ENCODE data around the gene DNHD1.

The DNHD1 gene

DNA sequence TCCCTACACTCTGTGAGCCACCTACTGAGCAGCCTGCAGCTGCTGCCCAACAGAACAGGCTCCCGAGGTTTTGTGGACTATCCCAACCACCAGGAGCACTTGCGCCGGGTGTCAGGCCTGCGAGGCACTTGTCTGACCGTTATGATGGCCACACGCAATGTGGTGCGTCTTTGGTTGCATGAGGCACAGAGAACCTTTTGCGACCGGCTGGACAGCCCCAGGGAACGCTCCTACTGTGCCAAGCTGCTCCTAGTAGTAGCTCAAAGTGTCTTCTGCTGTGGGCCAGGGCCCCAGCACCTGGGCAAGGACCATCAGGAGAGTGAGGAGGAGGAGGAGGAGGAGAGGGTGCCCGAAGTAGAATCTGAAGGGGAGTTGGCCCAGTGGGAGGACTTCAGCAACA, 60.0 kb downstream of the DNHD1 start:
- no peak overlapping the region for H3K4me3 ChIP-seq (ENCODE audit: low read length)
- DNase-seq (ENCODE audit: low read depth, low spot score): no peak

DNA sequence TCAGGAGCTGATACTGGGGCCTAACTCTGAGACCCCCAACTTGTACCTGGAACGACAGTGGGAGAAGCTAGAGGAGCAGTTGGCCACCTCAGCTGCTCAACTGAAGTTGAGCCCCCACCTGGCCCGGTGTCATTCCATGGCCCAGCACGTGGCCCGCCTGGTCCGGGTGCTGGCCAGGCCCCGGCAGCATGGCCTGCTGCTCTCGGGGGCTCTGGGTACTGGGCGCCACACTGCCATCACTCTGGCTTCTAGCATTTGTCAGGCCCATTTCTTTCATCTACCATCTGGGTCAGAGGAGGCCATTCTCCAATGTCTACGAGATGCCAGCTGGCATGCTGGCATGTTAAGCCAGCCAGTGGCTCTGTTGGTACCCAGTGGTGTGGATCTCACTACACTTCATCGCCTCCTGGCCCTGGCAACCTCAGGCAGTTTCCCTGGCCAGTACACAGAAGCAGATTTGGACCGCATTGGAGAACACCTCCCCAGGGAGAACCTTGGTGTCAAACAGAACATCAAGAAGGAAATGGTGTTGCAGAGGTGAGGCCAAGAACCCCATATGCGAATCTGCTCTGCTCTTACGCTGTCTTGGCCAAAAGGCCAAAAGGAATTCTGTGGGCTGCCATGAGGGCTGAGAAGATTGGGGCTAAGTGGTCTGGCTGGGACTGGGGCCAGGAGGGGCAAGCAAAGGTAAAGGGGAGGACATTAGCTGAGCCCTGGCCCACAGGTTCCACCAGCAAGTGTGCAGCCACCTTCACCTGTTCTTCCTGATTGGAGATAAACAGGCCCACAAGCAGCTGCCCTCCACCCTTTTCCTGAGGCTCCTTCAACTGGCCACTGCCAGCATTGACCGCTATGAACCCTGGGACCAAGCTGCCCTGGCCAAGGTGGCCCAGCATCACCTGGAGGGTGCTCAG, 60.9 kb downstream of the DNHD1 start:
- H3K4me3 ChIP-seq (ENCODE audit: low read length): no peak overlapping the region
- no peak for DNase-seq (ENCODE audit: low read depth, low spot score)

DNA sequence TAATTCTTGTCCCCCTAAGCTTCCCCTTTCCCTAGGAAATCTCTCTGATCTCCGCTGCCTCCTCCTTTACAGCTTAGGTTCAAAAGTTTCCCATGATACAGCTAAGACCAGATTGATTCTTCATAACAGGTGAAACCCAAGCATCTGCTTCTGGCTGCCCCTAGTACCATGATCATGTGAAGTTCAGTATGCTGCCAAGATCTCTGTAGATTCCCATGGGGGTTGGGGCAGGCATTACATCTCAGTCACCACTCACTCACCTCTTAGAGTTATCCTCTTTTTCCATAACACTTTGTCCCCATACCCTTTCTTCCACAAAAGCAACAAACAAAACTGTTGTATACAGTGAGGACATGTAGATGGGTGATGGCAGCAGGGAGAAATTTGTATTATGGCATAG, 62.3 kb downstream of the DNHD1 start:
- H3K4me3 ChIP-seq (ENCODE audit: low read length): no peak overlapping the region
- DNase-seq (ENCODE audit: low read depth, low spot score): no peak

DNA sequence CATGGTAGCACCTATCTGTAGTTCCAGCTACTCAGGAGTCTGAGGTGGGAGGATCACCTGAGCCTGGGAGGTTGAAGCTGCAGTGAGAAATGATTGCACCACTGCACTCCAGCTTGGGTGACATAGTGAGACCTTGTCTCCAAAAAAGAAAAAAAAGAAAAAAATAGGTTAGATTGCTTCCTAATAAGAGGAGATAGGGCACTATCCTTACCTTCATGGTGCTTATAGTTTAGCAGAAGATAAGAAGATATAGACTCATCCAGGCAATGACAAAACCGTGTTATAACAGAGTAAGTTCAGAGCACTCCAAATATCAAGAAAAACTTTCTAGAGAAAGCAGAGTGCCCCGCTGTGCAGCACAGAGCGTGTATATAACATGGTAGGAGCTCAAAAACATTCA, 64.2 kb downstream of the DNHD1 start:
- H3K4me3 ChIP-seq (ENCODE audit: low read length): no peak overlapping the region
- DNase-seq (ENCODE audit: low read depth, low spot score): no peak

DNA sequence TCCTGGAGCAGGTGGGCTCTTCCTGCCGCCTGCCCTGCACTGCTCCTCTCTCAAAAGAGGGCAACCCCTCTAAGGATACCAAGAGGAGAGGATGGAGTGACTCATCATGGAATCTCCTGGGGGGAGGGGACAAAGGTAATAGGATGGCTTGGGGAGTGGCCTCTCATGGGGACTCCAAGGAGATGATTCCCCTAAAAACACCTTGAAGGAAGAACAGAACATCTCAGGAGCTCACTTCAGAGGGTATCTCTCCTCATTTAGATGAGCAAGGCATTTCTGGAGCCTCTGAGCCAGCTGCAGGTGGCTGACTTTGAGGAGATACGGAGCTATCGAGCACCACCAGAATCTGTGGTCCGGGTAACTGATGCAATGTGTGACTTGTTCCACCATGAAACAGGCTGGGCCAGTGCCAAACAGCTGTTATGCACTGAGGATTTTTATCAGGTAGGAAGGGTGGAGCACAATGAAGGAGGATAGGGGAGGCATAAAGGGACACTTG, 66.1 kb downstream of the DNHD1 start:
- no peak overlapping the region for H3K4me3 ChIP-seq (ENCODE audit: low read length)
- DNase-seq (ENCODE audit: low read depth, low spot score): no peak

DNA sequence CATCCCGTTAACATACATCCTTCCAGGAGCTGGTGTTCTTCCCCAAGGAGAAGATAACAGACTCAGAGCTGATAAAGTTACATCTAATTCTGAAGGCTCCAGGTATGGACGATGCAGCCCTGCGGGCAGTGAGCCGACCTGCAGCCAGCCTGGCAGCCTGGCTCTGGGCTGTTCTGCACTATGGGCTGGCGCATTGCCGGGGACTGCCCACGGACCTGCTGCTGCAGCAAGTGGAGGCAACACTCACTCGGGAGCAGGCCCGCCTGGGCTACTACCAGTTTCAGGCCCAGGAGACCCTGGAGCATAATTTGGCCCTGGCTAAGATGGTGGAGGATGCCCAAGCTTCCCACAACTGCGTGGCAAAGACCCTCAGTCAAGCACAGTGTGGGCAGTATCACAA, 66.6 kb downstream of the DNHD1 start:
- DNase-seq (ENCODE audit: low read depth, low spot score): no peak

DNA sequence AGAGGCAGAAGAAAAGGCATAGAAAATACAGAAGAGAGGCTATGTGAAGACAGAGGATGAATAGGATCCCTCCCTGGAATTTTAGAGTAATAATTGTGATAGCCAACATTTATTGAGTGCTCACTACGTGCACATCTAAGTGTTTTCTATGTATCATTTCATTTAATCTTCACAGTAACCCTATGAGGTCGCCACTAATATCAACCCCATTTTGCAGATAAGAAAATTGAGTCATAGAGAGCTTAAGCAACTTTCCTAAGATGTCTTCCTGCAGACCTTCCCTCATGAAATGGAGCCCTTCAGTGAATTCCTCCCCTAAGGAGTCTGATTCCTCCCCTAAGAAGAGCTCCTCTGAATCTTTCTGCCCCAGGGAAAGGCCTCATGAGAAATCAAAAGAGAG, 68.2 kb downstream of the DNHD1 start:
- no peak for DNase-seq (ENCODE audit: low read depth, low spot score)
- no peak overlapping the region for H3K4me3 ChIP-seq (ENCODE audit: low read length)

More for the DNA sequence above, 66.6 kb downstream of the DNHD1 start:
- no peak overlapping the region for H3K4me3 ChIP-seq (ENCODE audit: low read length)

DNA sequence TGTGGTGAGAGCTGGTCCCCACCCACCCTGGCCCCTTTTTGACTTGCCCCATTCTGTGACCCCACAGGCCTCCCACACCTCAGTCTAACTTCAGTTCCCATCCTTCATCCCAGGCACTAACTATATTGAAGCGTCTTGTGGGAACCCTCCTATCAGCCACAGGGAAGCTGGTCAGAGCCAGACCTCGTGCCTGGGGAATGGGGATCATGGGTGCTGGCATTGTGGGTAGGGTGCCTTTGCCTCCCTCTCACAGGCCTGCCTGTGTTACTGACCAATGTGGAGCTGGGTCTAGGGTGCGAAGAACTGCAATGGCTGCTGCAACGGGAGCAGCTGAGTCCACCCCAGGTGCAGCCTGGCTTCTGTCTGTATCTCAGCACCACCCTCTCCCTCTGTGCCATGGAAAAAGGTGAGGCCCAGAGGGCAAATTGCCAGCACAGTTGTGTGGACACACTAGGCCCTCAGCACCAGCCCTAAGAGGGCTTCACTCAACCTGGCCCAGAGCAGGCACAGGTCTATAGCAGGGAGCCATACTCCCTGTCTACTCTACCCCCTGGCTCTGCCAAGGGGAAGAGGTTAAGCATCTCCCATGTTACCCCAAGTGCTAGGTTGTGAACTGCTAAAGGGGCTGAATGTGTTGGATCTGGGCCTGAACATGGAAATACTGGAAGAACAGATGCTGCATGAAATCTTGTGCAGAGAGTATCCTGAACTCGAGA, 69.1 kb downstream of the DNHD1 start:
- H3K4me3 ChIP-seq (ENCODE audit: low read length): no peak overlapping the region

DNA sequence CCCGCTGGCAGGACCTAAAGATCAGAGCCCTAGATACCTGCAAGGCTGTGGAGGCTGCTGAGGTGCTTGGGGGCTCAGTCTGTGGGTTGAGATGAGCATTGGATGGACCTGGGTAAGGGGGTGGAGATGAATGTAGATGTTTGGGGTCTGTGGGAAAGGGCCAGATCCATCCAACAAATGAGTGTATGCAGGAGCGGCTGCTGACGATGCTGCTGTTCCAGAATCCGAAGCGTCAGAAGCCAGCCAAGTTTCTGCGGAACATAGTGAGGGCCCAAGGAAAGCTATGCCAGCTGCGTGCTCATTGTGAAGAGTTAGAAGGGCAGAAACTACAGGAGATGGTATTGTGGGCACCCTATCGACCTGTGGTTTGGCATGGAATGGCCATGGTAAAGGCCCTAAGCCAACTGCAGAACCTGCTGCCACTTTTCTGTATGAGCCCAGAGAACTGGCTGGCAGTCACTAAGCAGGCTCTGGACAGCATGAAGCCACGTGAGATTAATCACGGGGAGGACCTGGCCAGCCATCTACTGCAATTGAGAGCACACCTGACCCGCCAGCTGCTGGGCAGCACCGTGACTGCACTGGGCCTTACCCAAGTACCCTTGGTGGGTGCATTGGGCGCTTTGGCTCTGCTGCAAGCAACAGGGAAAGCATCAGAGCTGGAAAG, 69.8 kb downstream of the DNHD1 start:
- H3K4me3 ChIP-seq (ENCODE audit: low read length): no peak overlapping the region
- DNase-seq (ENCODE audit: low read depth, low spot score): no peak

More for the DNA sequence above, 69.1 kb downstream of the DNHD1 start:
- no peak for DNase-seq (ENCODE audit: low read depth, low spot score)

DNA sequence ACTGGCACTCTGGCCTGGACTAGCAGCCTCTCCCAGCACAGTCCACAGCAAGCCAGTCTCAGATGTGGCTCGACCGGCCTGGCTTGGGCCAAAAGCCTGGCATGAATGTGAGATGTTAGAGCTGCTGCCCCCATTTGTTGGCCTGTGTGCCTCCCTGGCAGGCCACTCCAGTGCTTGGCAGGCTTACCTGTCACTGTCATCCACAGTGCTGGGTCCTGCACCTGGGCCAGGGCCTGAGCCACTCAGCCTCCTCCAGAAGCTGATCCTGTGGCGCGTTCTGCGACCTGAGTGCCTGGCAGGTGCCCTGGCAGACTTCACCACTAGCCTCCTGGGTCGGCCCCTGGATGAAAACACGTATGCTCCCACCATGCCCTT, 70.3 kb downstream of the DNHD1 start:
- H3K4me3 ChIP-seq (ENCODE audit: low read length): no peak overlapping the region
- no peak for DNase-seq (ENCODE audit: low read depth, low spot score)

DNA sequence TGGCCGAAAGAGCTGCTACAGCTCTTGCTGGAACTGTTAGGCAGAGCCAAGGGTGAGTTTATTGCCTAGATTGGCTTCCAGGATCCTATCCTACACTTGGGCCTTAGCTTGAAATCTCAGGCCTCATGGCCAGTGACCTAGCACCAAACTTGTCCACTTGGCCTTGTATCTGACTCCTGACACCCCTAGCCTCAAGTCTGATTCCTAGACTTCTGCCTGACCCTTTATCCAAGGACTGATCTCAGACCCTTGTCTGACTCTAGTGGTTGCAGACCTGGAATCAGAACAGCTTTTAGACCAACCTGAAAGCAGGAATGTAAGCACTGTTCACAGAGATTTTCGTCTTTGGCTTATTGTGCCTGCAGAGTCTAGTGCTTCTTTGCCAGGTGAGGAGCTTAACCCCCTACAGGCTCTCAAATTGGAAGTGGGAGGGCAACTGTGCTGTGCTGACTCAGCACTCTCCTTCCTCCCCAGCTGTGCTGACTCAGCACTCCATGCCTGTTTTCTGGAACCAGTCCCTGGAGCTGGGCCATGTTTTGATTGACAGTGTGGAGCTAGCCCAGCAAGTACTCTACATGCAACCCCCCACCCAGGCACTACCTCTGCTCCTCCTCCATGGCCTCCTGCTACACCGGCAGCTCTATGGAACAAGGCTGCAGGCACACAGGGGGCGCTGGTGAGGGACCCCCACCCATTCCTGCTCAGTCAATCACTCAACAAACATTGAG, 71.3 kb downstream of the DNHD1 start:
- no peak for DNase-seq (ENCODE audit: low read depth, low spot score)
- no peak overlapping the region for H3K4me3 ChIP-seq (ENCODE audit: low read length)

DNA sequence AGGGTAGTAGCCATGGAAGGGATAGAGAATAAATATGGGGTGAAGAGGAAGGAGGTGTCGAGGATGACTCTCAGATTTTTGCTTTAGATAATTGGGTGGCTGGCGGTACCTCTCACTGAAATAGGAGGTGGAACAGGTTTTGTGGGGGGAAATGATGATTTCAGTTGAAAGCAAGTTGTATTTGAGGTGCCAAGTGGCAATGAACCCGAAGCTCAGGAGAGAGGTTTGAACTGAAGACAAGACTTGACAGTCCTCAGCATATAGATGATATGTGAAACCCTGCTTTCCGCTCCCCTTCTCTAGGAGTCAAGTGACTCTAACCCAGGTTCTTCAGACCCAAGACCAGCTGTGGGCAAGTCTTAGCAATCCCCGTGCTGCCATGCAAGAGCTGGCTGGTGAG, 72.6 kb downstream of the DNHD1 start:
- no peak overlapping the region for H3K4me3 ChIP-seq (ENCODE audit: low read length)
- DNase-seq (ENCODE audit: low read depth, low spot score): no peak

DNA sequence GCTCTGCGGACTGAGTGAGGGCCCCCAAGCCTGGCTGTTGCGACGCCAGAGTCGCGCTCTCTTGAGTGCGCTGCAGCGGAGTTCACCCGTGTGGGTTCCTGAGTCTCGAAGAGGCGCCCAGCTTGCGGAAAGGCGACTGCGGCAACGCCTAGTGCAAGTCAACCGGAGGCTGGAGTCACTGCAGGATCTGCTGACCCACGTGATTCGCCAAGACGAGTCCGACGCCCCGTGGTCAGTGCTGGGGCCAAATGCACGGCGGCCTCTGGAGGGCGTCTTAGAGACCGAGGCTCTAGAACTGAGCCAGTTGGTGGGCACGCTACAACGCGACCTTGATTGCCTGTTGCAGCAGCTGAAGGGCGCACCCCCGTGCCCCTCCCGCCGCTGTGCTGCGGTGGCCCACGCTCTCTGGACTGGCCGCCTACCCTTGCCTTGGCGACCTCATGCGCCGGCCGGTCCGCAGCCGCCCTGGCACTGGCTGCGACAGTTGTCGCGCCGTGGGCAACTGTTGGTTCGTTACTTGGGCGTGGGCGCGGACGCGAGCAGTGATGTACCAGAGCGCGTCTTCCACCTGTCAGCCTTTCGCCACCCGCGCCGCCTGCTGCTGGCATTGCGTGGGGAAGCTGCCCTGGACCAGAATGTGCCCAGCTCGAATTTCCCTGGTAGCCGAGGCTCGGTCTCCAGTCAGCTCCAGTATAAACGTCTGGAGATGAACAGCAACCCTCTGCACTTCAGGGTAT, 73.8 kb downstream of the DNHD1 start:
- no peak for DNase-seq (ENCODE audit: low read depth, low spot score)

DNA sequence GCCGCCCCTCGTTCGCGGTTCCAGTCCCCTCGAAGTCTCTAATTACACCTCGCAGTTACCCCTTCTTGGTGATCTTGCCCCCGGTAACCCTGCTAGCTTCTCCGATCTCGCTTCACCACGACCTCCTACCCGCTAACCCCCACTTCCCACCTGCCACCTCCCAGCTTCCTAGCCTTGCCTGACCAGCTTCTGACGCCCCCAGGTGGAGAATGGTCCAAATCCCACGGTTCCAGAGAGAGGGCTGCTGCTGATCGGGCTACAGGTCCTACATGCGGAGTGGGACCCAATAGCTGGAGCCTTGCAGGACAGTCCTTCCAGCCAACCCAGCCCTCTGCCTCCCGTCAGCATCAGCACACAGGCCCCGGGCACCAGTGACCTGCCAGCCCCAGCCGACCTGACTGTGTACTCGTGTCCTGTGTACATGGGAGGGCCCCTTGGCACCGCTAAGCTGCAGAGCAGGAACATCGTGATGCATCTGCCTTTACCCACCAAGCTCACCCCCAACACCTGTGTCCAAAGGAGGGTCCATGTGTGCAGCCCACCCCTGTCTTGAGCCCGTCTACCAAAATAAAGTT, 74.4 kb downstream of the DNHD1 start:
- no peak for DNase-seq (ENCODE audit: low read depth, low spot score)
- H3K4me3 ChIP-seq (ENCODE audit: low read length): no peak overlapping the region

More for the DNA sequence above, 73.8 kb downstream of the DNHD1 start:
- H3K4me3 ChIP-seq (ENCODE audit: low read length): no peak overlapping the region

DNA sequence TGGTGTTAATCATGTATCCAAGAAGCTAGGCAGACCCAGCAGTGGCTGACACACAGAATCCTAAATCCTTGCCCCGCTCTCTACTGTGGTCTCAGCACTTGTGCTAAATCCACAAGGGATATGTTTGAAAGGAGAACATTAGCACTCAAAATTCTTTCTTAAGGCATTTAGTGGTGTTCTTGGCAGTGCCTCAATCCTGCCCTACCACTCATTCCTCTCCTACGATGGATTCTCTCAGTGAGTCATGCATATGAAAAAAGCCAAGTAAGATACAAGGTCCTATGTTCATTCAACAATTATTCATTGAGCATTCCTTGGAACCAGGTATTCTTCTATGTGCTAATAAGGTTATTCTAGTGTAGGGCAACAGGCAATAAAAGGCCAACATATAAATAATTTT, 75.1 kb downstream of the DNHD1 start:
- no peak for DNase-seq (ENCODE audit: low read depth, low spot score)
- no peak overlapping the region for H3K4me3 ChIP-seq (ENCODE audit: low read length)

DNA sequence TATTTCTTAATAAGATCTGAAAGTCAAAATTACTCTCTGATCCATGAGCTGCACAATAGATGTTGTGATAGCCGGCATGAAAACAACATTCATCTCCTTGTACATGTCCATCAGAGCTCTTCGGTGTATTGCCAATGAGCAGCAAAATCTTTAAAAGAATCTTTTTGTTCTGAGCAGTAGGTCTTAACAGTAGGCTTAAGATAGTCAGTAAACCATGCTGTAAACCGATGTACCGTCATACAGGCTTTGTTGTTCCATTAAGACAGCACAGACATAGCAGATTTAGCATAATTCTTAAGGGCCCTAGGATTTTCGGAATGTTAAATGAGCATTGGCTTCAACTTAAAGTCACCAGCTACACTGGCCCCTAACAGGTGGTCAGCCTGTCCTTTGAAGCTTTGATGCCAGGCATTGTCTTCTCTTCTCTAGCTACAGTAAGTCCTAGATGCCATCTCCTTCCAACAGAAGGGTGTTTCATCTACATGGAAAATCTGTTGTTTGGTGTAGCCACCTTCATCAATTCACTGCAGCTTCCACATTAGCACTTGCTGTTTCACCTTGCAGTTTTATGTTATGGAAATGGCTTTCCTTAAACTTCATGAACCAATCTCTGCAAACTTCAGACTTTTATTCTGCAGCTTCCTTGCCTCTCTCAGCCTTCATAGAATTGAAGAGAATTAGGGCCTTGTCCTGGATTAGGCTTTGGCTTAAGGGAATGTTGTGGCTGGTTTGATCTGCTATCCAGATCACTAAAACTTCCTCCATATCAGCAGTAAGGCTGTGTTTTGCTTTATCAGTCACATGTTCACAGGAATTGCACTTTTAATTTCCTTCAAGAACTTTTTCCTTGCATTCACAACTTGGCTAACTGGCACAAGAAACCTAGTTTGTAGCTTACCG, 78.0 kb downstream of the DNHD1 start:
- no peak for DNase-seq (ENCODE audit: low read depth, low spot score)
- no peak overlapping the region for H3K4me3 ChIP-seq (ENCODE audit: low read length)

Data from Jurkat, Clone E6-1 (cell line).